Skin of body (tissue), 2 donors: ENCODE data around the gene SELE. TPM values are rescaled to one million over a fixed set of nuclear protein-coding genes. Genes with fewer than 3 reads are reported as not detected.
"Not testable (repeated sequence)": the region's sequence is repeated elsewhere in the genome, so short reads cannot be mapped to it uniquely, and the experiment has no call there.

ENCODE experiments used
- DNase-seq: peaks from one replicate; lab custom pipeline; 2025; lab: John Stamatoyannopoulos, UW
- total RNA-seq: library from RNA; depleted of rRNA; stranded (reverse); fragments of >200 nt; gene quantifications from one replicate; pipeline ENCODE4 v1.2.3, GENCODE V29; 2014

The SELE gene
- total RNA-seq, 1 donor from 2014 or later, result 14.0 TPM

- no peak for DNase-seq
These were observed 50.2 kb downstream of the SELE start for GRCh38 chr1:169683661-169684060.

- not testable (repeated sequence) for DNase-seq
These were observed 50.7 kb downstream of the SELE start for GRCh38 chr1:169683168-169683567.

GRCh38 chr1:169682071-169682470, 51.8 kb downstream of the SELE start:
- DNase-seq, result no peak

- DNase-seq, result no peak
These were observed 52.7 kb downstream of the SELE start for GRCh38 chr1:169681140-169681539.

GRCh38 chr1:169680377-169681019, 53.4 kb downstream of the SELE start:
- no peak for DNase-seq

- no peak for DNase-seq
These were observed 54.2 kb downstream of the SELE start for GRCh38 chr1:169679692-169680091.

- no peak for DNase-seq
These were observed 57.9 kb downstream of the SELE start for GRCh38 chr1:169676001-169676400.

Other genes with a start within 250 kb of the SELE start
- 23.9 TPM for gene SLC19A2, start 248.1 kb downstream of the SELE start, total RNA-seq
- 0.89 TPM for gene F5, start 147.6 kb downstream of the SELE start, total RNA-seq
- 1.4 TPM for gene SELP, start 104.0 kb downstream of the SELE start, total RNA-seq
- 12.3 TPM for gene SELL, start 22.5 kb downstream of the SELE start, total RNA-seq
- 7.6 TPM for gene METTL18, start 60.8 kb upstream of the SELE start, total RNA-seq
- 7.3 TPM for gene SCYL3, start 159.8 kb upstream of the SELE start, total RNA-seq